Glomerular visceral epithelial cell (primary cell): ENCODE results near the gene GRIN2A.

Experiments
- DNase-seq: peaks from one replicate; pipeline ENCODE4 v3.0.0-alpha.2; 2016; ENCODE audit errors: extremely low spot score

The GRIN2A gene

GRCh38 chr16:9766891-9767290 is 415.3 kb downstream of the GRIN2A start:
- DNase-seq = no peak

GRCh38 chr16:9763505-9763904 is 418.7 kb downstream of the GRIN2A start:
- DNase-seq = no peak

DNA sequence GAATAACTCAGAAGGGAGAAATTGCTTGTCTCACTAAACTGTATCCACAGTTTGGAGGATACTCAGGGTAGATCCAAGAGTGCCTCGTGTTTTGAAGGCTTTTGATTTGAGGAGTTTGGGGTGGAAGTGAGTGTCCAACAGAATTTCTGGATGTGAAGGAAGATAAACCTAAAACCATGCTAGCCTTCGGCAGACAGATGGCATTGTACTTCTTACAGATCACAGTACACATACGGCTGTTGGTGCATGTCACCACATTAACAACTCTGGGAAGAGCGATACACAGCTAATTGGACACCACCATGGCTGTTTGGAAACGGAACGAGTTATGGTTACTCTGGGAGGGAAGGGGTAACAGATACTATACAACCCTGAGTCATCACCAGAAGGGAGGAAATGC is 420.4 kb downstream of the GRIN2A start:
- DNase-seq = no peak

GRCh38 chr16:9757687-9758086 is 424.5 kb downstream of the GRIN2A start:
- no peak for DNase-seq

GRCh38 chr16:9756434-9756833 is 425.8 kb downstream of the GRIN2A start:
- DNase-seq = no peak

DNA sequence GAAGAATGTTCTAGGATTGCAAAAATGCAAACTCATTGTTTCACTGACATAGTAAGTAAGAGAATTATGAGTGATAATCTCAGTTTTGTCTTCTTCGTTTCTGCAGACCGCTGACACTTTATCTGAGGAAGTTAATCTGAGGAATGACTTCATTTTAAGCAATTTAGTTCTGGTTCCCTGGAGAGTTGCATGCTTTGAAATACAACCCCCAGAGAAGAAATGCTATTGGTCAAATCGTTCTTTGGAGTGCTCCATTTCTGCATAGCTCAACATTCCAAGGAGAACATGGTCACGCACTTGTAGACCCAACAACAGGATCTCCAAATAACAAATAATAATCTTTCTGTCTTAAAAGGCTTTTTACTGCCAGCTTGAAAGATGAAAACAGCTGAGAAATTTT is 427.1 kb downstream of the GRIN2A start:
- no peak for DNase-seq

DNA sequence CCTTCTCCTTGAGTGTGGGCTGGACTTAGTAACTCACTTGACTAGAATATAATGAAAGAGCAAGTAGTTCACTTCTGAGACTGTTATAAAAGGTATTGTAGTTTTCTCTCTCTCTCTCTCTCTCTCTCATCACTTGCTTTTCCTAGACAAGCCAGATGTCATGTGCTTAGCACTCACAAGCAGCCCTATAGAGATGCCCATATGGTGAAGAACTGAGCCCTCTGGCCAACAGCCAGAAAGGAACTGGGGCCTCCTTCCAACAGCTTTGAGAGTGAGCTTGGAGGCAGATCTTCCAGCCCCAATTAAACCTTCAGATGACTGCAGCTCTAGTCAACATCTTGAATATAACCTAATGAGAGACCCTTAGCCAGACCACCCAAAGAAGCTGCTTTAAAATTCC is 440.5 kb downstream of the GRIN2A start:
- DNase-seq = no peak

- DNase-seq = no peak
Observed at GRCh38 chr16:9739301-9739700, 442.9 kb downstream of the GRIN2A start.

- DNase-seq = no peak
Observed at GRCh38 chr16:9738690-9739089, 443.5 kb downstream of the GRIN2A start.

DNA sequence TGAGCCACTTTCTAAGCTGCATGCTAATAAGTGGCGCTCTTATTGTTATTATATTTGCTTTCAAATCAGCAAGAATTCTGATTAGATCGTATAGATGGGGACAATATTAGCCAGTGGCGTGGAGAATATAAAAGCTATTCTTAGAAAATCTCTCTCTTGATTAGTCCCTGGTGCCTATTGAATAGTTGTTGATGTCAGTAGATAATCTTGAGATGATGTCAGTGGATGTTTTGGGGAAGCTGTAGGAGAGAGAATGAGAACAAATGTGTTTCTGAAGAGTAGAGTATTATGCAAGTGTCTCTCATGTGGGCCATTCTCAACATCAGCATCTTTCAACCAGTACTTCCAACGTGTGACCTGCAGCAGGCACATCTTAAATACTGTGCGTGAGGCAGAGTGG is 445.7 kb downstream of the GRIN2A start:
- DNase-seq = no peak

GRCh38 chr16:9723136-9723535 is 459.1 kb downstream of the GRIN2A start:
- DNase-seq = no peak

DNA sequence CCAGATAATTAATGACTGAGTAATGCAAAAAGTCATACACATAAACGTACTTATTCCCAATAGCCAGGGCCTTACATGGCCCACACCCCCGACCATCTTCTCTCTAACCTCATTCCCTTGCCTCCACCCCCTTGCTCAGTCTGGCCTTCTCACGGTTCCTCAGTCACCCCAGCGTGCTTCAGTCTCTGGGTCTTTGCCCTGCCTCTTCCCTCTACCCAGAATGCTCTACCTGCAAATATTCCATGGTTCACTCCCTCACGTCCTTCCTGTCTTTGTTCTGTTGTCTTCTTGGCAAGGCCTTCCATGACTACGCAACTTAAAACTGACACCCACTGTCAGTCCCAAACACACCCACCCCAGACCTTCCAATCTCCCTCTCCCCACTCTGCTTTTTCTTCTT is 468.3 kb downstream of the GRIN2A start:
- no peak for DNase-seq

GRCh38 chr16:9713156-9713555 is 469.1 kb downstream of the GRIN2A start:
- DNase-seq = no peak

DNA sequence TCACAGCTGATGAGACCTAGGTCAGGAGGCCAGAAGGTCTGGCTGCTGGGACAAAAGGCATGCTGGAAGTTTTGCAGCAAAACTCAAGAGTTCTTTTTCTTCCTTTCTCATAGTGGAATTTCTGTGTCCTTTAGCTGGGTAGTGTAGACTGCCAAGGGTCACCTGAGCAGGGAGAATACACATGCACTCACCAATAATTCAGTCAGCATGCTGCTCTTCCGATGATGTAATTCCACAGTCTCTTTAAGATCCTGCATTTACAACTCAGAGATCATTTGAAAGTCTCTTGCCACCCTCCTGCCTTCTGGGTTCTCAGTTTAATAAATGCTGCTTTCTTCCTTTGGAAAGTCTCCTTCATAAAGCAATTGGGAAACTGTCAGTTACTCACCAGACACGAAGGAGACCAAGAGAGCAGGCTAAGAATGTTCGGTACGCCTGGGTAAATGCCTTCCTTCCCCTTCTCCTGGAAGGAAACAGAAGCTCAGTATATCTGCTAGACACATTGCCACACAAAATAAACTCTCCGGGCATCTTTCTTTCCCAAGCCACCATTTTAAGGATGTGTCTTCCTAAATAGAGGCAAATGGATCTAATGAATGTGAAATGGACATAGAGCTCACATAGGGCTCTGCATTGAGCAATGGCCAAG is 473.1 kb downstream of the GRIN2A start:
- no peak for DNase-seq

- DNase-seq = no peak
Observed at GRCh38 chr16:9706217-9706836, 475.9 kb downstream of the GRIN2A start.

DNA sequence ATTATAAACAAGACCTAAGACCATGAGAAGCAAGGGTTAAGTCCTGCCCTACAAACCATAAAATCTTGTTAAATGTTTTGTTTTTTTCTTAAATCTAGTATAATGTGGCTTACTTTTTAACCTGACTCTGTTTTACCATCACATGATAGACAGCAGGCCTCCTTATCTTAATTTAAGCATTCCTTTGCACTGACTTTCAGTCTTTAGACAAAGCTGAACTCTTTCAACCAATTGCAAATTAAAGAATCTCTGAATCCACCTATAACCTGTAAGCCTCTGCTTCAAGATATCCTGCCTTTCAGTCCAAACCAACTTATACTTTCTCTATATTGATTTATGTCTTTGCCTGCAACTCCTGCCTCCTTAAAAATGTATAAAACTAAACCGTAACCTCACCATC is 478.5 kb downstream of the GRIN2A start:
- no peak for DNase-seq
